Stimulated activated CD8-positive, alpha-beta memory T cell treated with anti-CD3 and anti-CD28 coated beads, Interleukin-12 subunit alpha, Interleukin-12 subunit beta, amount 100 ng/mL, for 4 hours (primary cell): ENCODE results near the gene PHETA1.
A peak's percentile ranks its signal among the peaks of the same experiment; 100 is the strongest.

Experiments
- DNase-seq: peaks from one replicate; pipeline ENCODE4 v3.0.0-alpha.2; 2020; ENCODE audit warnings: low read depth

The PHETA1 gene, protein sequence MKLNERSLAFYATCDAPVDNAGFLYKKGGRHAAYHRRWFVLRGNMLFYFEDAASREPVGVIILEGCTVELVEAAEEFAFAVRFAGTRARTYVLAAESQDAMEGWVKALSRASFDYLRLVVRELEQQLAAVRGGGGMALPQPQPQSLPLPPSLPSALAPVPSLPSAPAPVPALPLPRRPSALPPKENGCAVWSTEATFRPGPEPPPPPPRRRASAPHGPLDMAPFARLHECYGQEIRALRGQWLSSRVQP

GRCh38 chr12:111368788-111369495 lies at the start of gene PHETA1:
TSS of gene PHETA1 (minus strand) at chr12:111369095. CDS start at chr12:111363427, 5,668 bp downstream.
- DNase-seq = peak; percentile 64

DNA sequence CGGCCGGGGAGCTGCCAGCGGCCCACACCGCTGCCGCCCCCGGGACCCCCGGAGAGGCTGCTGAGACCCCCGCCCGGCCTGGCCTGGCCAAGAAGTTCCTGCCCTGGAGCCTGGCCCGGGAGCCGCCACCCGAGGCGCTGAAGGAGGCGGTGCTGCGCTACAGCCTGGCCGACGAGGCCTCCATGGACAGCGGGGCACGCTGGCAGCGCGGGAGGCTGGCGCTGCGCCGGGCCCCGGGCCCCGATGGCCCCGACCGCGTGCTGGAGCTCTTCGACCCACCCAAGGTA lies 49.6 kb upstream of the PHETA1 start:
- no peak for DNase-seq

GRCh38 chr12:111417784-111418593 lies 49.1 kb upstream of the PHETA1 start:
- DNase-seq = no peak

DNA sequence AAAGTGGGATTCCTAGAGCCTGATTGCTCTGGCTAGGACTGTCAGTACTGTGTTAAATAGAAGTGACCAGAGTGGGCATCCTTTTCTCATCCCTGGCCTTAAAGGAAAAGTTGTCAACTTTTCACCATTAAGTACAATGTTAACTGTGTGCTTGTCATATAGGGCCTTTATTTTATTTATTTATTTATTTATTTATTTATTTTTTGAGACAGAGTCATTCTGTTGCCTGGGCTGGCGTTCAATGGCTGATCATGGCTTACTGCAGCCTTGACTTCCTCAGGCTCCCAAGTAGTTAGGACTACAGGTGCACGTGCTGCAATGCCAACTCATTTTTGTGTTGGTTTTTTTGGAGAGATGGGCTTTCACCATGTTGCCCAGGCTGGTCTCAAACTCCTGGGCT lies 48.4 kb upstream of the PHETA1 start:
- DNase-seq = no peak

- no peak for DNase-seq
These were observed 45.9 kb upstream of the PHETA1 start for GRCh38 chr12:111414711-111415252.

- DNase-seq = no peak
These were observed 44.7 kb upstream of the PHETA1 start for GRCh38 chr12:111413442-111414086.

- DNase-seq = no peak
These were observed 44.0 kb upstream of the PHETA1 start for GRCh38 chr12:111412830-111413441.

- no peak for DNase-seq
These were observed 43.3 kb upstream of the PHETA1 start for GRCh38 chr12:111412007-111412829.

- no peak for DNase-seq
These were observed 42.4 kb upstream of the PHETA1 start for GRCh38 chr12:111411185-111411764.

DNA sequence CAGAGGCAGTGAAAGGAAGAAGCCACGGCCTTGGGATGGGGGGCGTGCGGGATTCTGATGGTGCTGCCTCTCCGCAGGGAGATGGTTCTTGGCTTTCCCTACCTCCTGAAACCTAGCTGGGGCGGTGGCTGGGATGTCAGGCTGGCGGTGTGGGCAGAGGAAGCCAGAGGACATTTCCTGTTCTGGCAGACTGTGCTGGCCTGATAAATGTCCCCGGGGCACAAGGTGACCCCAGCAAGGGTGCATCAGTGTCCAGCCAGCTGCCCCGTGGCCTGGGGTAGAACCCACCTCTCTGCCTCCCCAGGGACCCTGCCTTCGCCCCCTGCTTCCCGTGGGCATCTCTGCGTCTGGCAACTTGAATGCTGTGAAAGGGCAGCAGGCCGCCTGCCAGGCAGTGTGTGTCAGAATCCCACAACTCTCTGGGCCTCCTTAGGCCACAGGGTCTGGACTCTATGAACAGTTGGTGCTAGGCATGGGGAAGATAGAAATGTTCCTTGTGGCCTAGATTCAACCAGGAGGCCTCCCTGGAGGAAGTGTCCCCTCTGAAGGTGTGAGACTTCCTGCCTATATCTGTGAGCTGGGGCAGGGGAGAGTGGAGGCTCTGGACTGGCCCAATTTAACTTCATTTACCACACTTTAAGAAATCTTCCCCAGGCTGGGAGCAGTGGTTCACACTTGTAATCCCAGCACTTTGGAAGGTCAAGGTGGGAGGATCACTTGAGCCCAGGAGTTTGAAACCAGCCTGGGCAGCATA lies 41.7 kb upstream of the PHETA1 start:
- DNase-seq = no peak

- DNase-seq = no peak
These were observed 41.0 kb upstream of the PHETA1 start for GRCh38 chr12:111409780-111410430.

DNA sequence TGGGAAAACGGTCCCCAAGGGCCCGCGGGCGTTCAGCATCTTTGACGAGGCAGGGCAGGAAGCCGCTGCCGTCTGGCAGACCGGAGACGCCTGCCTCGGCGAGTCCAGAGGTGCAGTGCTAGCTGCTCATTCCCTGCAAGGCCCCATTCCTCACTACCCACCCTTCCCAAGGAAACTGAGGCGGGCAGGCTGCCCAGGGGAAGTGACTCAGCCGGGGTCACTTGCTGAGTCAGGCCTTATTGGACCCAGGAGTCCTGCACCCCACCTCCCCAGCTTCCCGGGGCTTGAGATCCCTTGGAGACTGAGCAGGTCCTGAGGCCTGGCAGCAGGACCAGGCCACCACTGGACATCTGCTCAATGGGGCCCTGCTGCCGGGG lies 40.5 kb upstream of the PHETA1 start:
- no peak for DNase-seq

GRCh38 chr12:111408686-111409402 lies 39.9 kb upstream of the PHETA1 start:
- DNase-seq = no peak

GRCh38 chr12:111408116-111408440 lies 39.2 kb upstream of the PHETA1 start:
- no peak for DNase-seq

DNA sequence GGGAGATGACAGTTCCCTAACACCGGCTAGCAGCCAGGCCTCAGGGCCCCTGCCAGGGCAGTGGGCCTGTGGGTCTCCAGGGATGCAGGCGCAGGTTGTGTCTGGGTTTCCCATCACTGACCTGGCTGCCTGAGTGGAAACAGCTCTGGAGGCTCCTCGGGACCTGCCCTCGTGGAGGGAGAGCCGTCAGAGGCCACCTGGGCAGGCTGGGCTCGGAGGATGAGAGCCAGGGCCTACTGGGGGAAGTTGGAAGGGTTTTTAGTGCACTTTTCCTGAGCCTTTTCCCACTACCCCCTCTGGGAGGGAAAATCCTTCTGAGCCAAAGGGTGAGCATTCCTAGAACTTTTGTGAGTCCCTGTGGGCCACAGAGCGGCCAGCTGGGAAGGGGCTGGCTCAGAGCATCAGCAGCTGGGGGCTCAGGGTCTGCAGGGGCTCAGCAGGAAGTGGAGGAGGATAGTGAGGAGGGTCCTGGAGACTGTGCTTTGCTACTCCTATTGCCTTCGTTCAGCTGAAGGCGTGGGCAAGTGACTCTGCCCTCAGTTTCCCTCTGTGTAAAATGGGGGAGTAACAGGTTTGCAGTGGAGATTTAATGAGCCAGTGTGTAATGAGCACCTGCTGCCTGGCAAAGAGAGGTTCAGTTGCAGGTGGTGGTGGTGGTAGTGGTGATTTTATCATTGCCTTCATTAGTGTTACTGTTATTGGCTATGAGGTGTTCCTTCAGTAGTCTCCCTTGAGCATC lies 38.7 kb upstream of the PHETA1 start:
- DNase-seq = no peak

GRCh38 chr12:111406474-111407376 lies 37.8 kb upstream of the PHETA1 start:
- DNase-seq = peak; percentile 51

DNA sequence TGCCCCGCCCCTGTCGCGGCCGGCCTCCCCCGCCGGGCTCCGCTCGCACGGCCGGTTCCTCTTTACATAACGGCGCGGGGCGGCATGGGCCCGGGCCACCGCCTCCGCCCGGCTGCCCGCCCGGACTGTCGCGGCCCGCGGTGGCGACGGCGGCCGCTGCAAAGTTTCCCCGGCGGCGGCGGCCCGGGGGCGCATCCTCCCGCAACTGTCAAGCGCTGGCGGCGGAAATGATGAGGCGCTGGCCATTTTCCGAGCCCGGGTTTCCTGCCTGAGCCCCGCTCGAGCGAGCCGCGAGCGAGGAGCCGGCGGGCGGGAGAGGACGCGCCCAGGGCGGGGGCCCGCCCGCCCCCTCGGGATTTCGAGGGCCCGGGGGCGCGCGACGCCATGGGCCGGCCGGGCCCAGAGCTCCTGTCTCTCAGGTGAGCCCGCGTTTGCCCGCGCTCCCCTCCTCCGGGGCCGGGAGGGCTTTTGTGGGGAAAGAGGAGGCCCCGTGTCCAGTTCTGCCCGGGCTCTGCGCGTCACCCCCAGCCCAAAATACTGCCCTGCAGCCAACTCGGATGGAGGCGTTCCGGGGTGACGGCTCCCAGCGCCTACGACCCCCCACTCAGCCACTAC lies 37.1 kb upstream of the PHETA1 start, which contains the start of gene SH2B3:
Gene SH2B3, plus strand, starts transcription at position 65 of the 615 bp plus-strand sequence. CDS start 12,223 bp downstream, outside the sequence.
- DNase-seq = no peak
